ENCODE data around the gene DOCK8. TPM values are rescaled to one million over a fixed set of nuclear protein-coding genes. Genes with fewer than 3 reads are reported as not detected.

Gene DOCK8
- total RNA-seq, 1 experiment from 2014 or later: 0.37 TPM

GRCh38 chr9:477193-477592 lies 262.5 kb downstream of the DOCK8 start:
- no peak overlapping the region for H3K9ac ChIP-seq (ENCODE audit: low read length)
- no peak overlapping the region for H2AFZ ChIP-seq (ENCODE audit: low read depth, low read length, poor library complexity, severe bottlenecking)
- no TSS peak for BruUV-seq (replicated peaks)
- H4K20me1 ChIP-seq (ENCODE audit: insufficient read depth): no peaks in the 10 kb centered on the region; the same call in 1 of the 2 replicates
- TF ChIP-seq POLR2A (IDR thresholded peaks at IDR 0.05; ENCODE audit: borderline replicate concordance, extremely low read depth, insufficient read depth, insufficient read length) (no peak), TCF7L2 (IDR thresholded peaks at IDR 0.05; ENCODE audit: borderline replicate concordance, extremely low read depth, insufficient read depth, insufficient read length) (no peak), ZFX (IDR thresholded peaks at IDR 0.05) (no peak), CEBPB (IDR thresholded peaks at IDR 0.05; ENCODE audit: low read depth) (no peak), ELF1 (IDR thresholded peaks at IDR 0.05; ENCODE audit: borderline replicate concordance, low read depth) (no peak), EZH2phosphoT487 (IDR thresholded peaks at IDR 0.05; ENCODE audit: borderline replicate concordance) (no peak), SRF (IDR thresholded peaks at IDR 0.05; ENCODE audit: low read depth) (no peak), SP1 (IDR thresholded peaks at IDR 0.05; ENCODE audit: low read depth) (no peak), EGR1 (IDR thresholded peaks at IDR 0.05; ENCODE audit: low read depth) (no peak)
- H3K9me2 ChIP-seq (ENCODE audit: insufficient read depth): no peaks in the 10 kb centered on the region
- no peak overlapping the region for H3K4me3 ChIP-seq (replicated peaks in 1 of 2; ENCODE audit: low read depth in 1 of 2, low read length in 2 of 2)
- RAD21 ChIA-PET (ENCODE audit: low non-redundant PET in 1 of 2, low total read pairs in 2 of 2, uncharacterized antibody in 2 of 2, unreplicated experiment in 2 of 2): no interaction called here
- no peaks in the 10 kb centered on the region for H3K79me2 ChIP-seq (ENCODE audit: insufficient read depth, low read length)
- no peaks in the 10 kb centered on the region for H3K9me3 ChIP-seq (ENCODE audit: control insufficient read depth in 1 of 2, insufficient read depth in 1 of 2, low read depth in 1 of 2, low read length in 2 of 2)
- intact Hi-C loops (cut with micrococcal nuclease): no loop called here
- H3K36me3 ChIP-seq (ENCODE audit: control insufficient read depth in 1 of 2, insufficient read depth in 2 of 2, low read length in 2 of 2): no peaks in the 10 kb centered on the region
- no peaks in the 10 kb centered on the region for H3K27me3 ChIP-seq (ENCODE audit: insufficient read depth, low read length)
- ATAC-seq (no peak), DNase-seq (ENCODE audit: low read depth, low spot score) (no peak)
- peaks cover 0 to 6% of the 10 kb centered on the region in 2 experiments; a peak in 1 of 4 replicates for H3K4me1 ChIP-seq (ENCODE audit: control insufficient read depth in 1 of 2, insufficient read depth in 2 of 2, low read length in 2 of 2)
- POLR2A ChIA-PET: no interaction called here
- no peak overlapping the region for H3K27ac ChIP-seq (ENCODE audit: low read depth, low read length)
- CTCF ChIA-PET: no interaction called here
- H3K4me2 ChIP-seq (ENCODE audit: low read length): no peak overlapping the region

DNA sequence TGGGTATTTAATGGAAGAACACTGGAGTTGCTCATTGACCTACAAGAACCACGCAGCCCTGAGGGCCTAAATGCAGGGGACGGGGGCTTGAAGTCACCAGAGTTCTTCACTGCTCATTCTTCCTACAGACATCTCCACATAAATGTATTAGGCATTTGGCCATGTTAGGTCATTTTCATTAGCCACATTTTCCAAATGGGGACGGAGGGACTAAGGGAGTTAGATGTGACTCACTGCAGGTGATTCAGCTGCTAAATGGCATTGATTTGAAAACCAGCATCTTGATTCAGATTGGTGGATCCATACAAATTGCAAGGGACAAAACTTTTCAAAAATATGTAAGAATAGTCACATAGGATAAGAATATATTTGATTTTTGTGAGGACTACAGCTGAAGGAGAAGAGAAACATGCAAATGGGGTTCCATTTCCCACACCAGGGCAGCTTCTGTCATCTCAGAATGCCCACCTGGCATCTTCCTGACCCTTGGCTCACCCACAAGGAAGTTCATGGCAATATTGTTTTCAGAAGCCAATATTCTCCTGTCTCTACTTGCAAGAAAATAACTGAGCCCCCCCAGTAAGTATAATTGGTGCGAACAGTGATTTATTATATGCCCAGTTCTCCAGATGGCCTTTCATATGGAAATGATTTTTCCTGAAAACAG lies 264.8 kb downstream of the DOCK8 start:
- no peak overlapping the region for H2AFZ ChIP-seq (ENCODE audit: low read depth, low read length, poor library complexity, severe bottlenecking)
- no peak overlapping the region for H3K4me3 ChIP-seq (replicated peaks in 1 of 2; ENCODE audit: low read depth in 1 of 2, low read length in 2 of 2)
- ChIA-PET RAD21 (ENCODE audit: low non-redundant PET in 1 of 2, low total read pairs in 2 of 2, uncharacterized antibody in 2 of 2, unreplicated experiment in 2 of 2) (no interaction called here), POLR2A (no interaction called here), CTCF (no interaction called here)
- no peaks in the 10 kb centered on the region for H3K27me3 ChIP-seq (ENCODE audit: insufficient read depth, low read length)
- ATAC-seq (no peak), DNase-seq (ENCODE audit: low read depth, low spot score) (no peak)
- H3K9me3 ChIP-seq (ENCODE audit: control insufficient read depth in 1 of 2, insufficient read depth in 1 of 2, low read depth in 1 of 2, low read length in 2 of 2): no peaks in the 10 kb centered on the region
- peaks cover 0 to 6% of the 10 kb centered on the region in 2 experiments; a peak in 1 of 4 replicates for H3K4me1 ChIP-seq (ENCODE audit: control insufficient read depth in 1 of 2, insufficient read depth in 2 of 2, low read length in 2 of 2)
- H4K20me1 ChIP-seq (ENCODE audit: insufficient read depth): no peaks in the 10 kb centered on the region; the same call in 1 of the 2 replicates
- no peak overlapping the region for H3K9ac ChIP-seq (ENCODE audit: low read length)
- BruUV-seq (replicated peaks): no TSS peak
- H3K27ac ChIP-seq (ENCODE audit: low read depth, low read length): no peak overlapping the region
- H3K79me2 ChIP-seq (ENCODE audit: insufficient read depth, low read length): no peaks in the 10 kb centered on the region
- H3K4me2 ChIP-seq (ENCODE audit: low read length): no peak overlapping the region
- no peaks in the 10 kb centered on the region for H3K9me2 ChIP-seq (ENCODE audit: insufficient read depth)
- intact Hi-C loops (cut with micrococcal nuclease): no loop called here
- TF ChIP-seq JUND (IDR thresholded peaks at IDR 0.05) (0 out of 2 replicates have a peak, but pooled peaks have one; percentile 22), MAX (IDR thresholded peaks at IDR 0.05) (no peak), TCF7L2 (IDR thresholded peaks at IDR 0.05; ENCODE audit: borderline replicate concordance, extremely low read depth, insufficient read depth, insufficient read length) (no peak), SP1 (IDR thresholded peaks at IDR 0.05; ENCODE audit: low read depth) (0 out of 2 replicates have a peak, but pooled peaks have one; percentile 13), FOSL1 (IDR thresholded peaks at IDR 0.05; ENCODE audit: low read depth) (peak; percentile 28; the same call in 1 of the 2 replicates)
- H3K36me3 ChIP-seq (ENCODE audit: control insufficient read depth in 1 of 2, insufficient read depth in 2 of 2, low read length in 2 of 2): no peaks in the 10 kb centered on the region

All from HCT116 (cell line).